RWPE2 (cell line): ENCODE results near the gene TLR1.

Experiments used
- ATAC-seq: fragments of 200-7000 bp; cut with Tn5 transposase; 3 replicates; pipeline ENCODE4 v1.9.1; 2021; ENCODE audit warnings: low read depth
- DNase-seq: peaks from one replicate; pipeline ENCODE4 v3.0.0-alpha.2; 2020; ENCODE audit warnings: low spot score
- H3K27ac ChIP-seq: fragments of 450-650 bp; 2 replicates; pipeline ENCODE4 v1.5.1; 2017; ENCODE audit warnings: mild to moderate bottlenecking; ENCODE audit not compliant: poor library complexity, severe bottlenecking
- H3K27me3 ChIP-seq: fragments of 250-450 bp; sonication (Bioruptor Pico); 2 replicates; pipeline ENCODE4 v1.5.1; 2021; ENCODE audit warnings: mild to moderate bottlenecking, moderate library complexity; ENCODE audit not compliant: insufficient read depth, poor library complexity, severe bottlenecking
- H3K36me3 ChIP-seq: fragments of 250-450 bp; sonication (Bioruptor Pico); 2 replicates; pipeline ENCODE4 v1.5.1; 2020; ENCODE audit warnings: low read depth, mild to moderate bottlenecking, moderate library complexity
- H3K4me1 ChIP-seq: fragments of 250-450 bp; sonication (Bioruptor Pico); 2 replicates; pipeline ENCODE4 v1.5.1; 2021; ENCODE audit warnings: mild to moderate bottlenecking, moderate library complexity; ENCODE audit not compliant: insufficient read depth, poor library complexity, severe bottlenecking
- H3K4me3 ChIP-seq: fragments of 250-450 bp; sonication (Bioruptor Pico); 2 replicates; pipeline ENCODE4 v1.5.1; 2021; ENCODE audit warnings: mild to moderate bottlenecking, moderate library complexity; ENCODE audit not compliant: severe bottlenecking
- H3K9me3 ChIP-seq: fragments of 250-450 bp; sonication (Bioruptor Pico); 2 replicates; pipeline ENCODE4 v1.5.1; 2021; ENCODE audit warnings: mild to moderate bottlenecking, moderate library complexity; ENCODE audit not compliant: severe bottlenecking
- TF ChIP-seq, protein P1 (sequence below): fragments of 450-650 bp; IDR thresholded peaks from one replicate; pipeline ENCODE4 v1.5.1; 2017; ENCODE audit warnings: mild to moderate bottlenecking, moderate library complexity; ENCODE audit not compliant: poor library complexity, severe bottlenecking

TLR1 gene

DNA sequence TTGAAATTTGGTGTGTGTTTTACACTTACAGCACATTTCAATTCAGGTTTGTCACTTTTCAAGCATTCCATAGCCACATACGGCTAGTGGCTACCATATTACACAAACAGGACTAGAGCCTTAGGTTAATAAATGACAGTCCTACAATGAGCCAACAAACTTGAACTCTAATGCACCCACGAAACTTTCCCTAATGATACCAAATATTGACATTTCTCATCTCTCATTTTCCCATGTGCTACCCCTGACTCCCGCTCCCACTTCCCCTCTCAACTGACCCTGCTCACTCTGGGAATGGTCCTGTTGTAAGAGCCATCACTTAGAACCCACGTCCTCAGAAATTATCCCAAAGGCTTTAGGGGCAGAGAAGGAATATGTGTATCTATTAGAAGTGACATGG lies 16.9 kb downstream of the TLR1 start:
- no peaks in the 10 kb centered on the region for H3K4me1 ChIP-seq
- no peaks in the 10 kb centered on the region for H3K9me3 ChIP-seq
- H3K27ac ChIP-seq, result no peak overlapping the region

DNA sequence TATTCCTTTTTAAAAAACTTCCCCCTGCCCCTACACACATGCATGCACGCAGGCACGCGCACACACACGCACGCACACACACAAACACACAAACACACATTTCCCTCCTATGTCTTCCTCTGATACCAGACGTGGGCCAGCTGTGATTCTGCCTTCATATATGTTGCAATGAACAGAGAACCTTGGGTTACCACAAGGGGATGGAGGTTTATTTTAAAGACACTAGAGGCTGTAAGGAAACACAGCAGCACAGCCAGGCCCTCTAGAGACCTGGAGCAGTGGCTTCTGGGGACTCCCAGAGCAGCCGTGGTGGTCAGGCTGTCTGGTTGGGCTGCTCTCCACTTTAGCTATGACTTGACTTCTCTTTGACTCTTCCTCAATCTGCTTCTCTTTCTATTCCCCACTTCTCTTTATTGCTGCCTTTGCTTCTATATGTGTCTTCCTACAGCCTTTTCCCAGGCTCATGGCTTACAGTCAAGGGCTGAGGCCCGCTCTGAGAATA lies 18.6 kb downstream of the TLR1 start:
- Histone ChIP-seq H3K27ac (no peak overlapping the region), H3K36me3 (no peaks in the 10 kb centered on the region), H3K27me3 (no peaks in the 10 kb centered on the region), H3K4me1 (no peaks in the 10 kb centered on the region), H3K4me3 (no peak overlapping the region), H3K9me3 (no peaks in the 10 kb centered on the region)
- no peak for DNase-seq
- ATAC-seq, result no peak
- TF ChIP-seq, protein P1, sequence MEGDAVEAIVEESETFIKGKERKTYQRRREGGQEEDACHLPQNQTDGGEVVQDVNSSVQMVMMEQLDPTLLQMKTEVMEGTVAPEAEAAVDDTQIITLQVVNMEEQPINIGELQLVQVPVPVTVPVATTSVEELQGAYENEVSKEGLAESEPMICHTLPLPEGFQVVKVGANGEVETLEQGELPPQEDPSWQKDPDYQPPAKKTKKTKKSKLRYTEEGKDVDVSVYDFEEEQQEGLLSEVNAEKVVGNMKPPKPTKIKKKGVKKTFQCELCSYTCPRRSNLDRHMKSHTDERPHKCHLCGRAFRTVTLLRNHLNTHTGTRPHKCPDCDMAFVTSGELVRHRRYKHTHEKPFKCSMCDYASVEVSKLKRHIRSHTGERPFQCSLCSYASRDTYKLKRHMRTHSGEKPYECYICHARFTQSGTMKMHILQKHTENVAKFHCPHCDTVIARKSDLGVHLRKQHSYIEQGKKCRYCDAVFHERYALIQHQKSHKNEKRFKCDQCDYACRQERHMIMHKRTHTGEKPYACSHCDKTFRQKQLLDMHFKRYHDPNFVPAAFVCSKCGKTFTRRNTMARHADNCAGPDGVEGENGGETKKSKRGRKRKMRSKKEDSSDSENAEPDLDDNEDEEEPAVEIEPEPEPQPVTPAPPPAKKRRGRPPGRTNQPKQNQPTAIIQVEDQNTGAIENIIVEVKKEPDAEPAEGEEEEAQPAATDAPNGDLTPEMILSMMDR, result no peak

More for the DNA sequence above, 16.9 kb downstream of the TLR1 start:
- TF ChIP-seq, protein P1, result no peak
- no peak for ATAC-seq
- DNase-seq, result no peak
- no peaks in the 10 kb centered on the region for H3K36me3 ChIP-seq
- H3K4me3 ChIP-seq, result no peak overlapping the region
- no peaks in the 10 kb centered on the region for H3K27me3 ChIP-seq

DNA sequence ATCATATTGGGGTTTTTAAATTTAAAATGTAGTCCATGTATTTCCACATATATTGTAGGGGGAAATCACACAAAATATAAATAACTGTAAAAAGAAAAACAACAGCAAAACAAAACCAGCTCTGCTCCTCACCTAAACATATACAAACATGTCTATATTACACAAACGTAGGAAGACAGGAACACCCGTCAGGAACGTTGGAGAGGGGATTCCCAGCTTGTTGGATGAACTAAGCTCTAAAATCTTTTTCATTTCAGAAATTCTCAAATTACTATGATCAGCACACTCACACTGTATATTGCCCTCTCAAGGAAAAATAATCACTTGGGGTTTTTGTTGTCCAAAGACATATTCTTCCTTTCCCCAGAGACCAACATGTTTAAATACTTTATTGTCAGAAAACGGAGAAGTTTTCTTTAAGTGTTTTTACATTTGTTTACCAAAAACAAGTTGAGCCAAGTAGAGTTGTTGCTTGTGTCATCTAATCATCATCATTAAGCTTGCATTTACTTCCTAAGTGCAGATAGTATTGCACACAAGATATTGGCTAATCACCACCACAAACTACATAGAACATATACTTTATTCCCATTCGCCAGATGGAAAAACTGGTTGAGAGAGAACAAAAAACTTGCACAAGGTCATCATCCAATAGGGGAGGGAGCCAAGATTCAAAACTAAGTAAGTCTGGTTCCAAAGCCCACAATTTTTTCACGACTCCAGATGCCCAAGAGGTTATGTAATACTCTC lies 19.4 kb downstream of the TLR1 start:
- H3K4me3 ChIP-seq, result no peak overlapping the region
- no peak overlapping the region for H3K27ac ChIP-seq
- no peaks in the 10 kb centered on the region for H3K4me1 ChIP-seq
- no peak for ATAC-seq
- H3K9me3 ChIP-seq, result no peaks in the 10 kb centered on the region
- no peaks in the 10 kb centered on the region for H3K27me3 ChIP-seq
- DNase-seq, result no peak
- TF ChIP-seq, protein P1, result no peak
- no peaks in the 10 kb centered on the region for H3K36me3 ChIP-seq

DNA sequence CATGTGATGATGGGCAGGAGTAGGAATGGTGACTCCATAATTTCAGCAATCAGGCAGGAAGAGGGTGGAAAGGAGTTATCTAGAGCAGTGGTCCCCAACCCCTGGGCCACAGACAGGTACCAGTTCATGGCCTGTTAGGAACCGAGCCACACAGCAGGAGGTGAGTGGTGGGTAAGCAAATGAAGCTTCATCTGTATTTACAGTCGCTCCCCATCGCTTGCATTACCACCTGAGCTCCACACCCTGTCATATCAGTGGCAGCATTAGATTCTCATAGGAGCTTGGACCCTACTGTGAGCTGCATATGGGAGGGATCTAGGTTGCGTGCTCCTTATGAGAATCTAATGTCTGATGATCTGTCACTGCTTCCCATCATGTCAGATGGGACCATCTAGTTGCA lies 20.4 kb downstream of the TLR1 start:
- Histone ChIP-seq H3K27ac (no peak overlapping the region), H3K4me1 (no peaks in the 10 kb centered on the region), H3K36me3 (no peaks in the 10 kb centered on the region), H3K4me3 (no peak overlapping the region), H3K9me3 (no peaks in the 10 kb centered on the region), H3K27me3 (no peaks in the 10 kb centered on the region)
- no peak for ATAC-seq
- TF ChIP-seq, protein P1, result no peak
- no peak for DNase-seq

DNA sequence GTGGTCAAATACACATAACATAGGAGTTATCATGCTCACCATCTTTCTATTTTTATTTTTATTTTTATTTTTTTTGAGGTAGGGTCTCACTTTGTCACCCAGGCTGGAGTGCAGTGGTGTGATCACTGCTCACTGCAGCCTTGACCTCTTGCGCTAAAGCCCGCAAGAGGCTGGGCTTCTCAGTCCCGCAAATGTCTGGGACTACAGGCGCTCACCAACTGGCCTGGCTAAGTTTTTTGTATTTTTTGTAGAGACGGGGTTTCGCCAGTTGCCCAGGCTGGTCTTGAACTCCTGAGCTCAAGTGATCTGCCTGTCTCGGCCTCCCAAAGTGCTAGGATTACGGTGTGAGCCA lies 21.5 kb downstream of the TLR1 start:
- DNase-seq (no peak), ATAC-seq (no peak)
- H3K27me3 ChIP-seq, result no peaks in the 10 kb centered on the region
- TF ChIP-seq, protein P1, result peak; percentile 45
- H3K4me3 ChIP-seq, result no peak overlapping the region
- no peaks in the 10 kb centered on the region for H3K9me3 ChIP-seq
- no peaks in the 10 kb centered on the region for H3K36me3 ChIP-seq
- H3K4me1 ChIP-seq, result no peaks in the 10 kb centered on the region
- no peak overlapping the region for H3K27ac ChIP-seq
